ENCODE measurements around the gene FURIN. TPM values are rescaled to one million over a fixed set of nuclear protein-coding genes. Genes with fewer than 3 reads are reported as not detected.
A peak's percentile ranks its signal among the peaks of the same experiment; 100 is the strongest.

FURIN gene
- total and polyA plus RNA-seq, 9 of the 15 experiments (the other 6 are each of a cell fraction or from before 2014, with no cell fraction given), result 0.92 to 99.9 (median 34.8) TPM

DNA sequence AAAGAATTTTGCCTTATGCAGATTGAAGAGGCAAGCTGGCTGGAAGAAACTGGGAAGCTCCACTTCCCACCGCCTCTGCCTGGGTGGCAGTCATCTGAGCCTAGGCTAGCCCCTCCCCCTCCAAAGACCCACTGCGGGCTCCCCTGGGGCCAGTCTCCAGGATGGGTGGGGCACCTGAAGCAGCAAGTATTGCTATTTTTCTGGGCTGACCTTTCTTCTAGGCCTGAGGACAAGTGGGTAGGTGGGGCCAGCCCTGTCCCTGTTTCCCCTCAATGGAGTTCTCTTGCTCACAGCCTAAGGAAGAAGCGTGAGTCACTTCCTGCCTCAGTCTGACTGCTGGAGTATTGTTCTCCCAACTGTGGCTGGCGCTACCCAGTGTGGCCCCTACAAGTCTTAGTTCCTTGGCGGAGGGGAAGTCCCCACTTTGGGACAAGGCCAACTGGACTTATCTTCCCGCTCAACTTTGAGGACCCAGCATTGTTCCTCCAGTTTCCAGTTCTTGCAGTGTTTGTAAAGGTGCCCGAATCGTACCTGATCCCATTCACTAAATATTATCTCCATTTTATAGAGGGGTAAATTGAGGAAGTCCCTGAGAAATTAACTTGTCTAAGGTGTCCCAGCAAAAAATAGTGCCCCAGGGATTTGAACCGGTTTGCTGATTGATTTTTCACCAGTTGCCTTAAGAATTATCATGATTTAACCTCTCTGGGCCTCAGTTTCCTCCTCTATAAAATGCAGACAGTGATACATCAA, 1.4 kb downstream of the FURIN start (continued):
- 0 out of 2 replicates have a peak, but pooled peaks have one; percentile 52 for TF ChIP-seq ZNF583 (CRISPR knock-in tag; IDR thresholded peaks at IDR 0.05)
- TF ChIP-seq, protein P1, sequence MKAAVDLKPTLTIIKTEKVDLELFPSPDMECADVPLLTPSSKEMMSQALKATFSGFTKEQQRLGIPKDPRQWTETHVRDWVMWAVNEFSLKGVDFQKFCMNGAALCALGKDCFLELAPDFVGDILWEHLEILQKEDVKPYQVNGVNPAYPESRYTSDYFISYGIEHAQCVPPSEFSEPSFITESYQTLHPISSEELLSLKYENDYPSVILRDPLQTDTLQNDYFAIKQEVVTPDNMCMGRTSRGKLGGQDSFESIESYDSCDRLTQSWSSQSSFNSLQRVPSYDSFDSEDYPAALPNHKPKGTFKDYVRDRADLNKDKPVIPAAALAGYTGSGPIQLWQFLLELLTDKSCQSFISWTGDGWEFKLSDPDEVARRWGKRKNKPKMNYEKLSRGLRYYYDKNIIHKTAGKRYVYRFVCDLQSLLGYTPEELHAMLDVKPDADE (conservative IDR thresholded peaks at IDR 0.05; ENCODE audit: control insufficient read depth, low read depth, low read length), result no peak
- TF ChIP-seq FOXA1 (IDR thresholded peaks at IDR 0.05; ENCODE audit: borderline replicate concordance), result no peak
- TF ChIP-seq TAF1 (IDR thresholded peaks at IDR 0.05; ENCODE audit: control insufficient read depth, extremely low read depth, insufficient read depth, low read length, severe bottlenecking), result peak; percentile 63
- TF ChIP-seq, protein P2, sequence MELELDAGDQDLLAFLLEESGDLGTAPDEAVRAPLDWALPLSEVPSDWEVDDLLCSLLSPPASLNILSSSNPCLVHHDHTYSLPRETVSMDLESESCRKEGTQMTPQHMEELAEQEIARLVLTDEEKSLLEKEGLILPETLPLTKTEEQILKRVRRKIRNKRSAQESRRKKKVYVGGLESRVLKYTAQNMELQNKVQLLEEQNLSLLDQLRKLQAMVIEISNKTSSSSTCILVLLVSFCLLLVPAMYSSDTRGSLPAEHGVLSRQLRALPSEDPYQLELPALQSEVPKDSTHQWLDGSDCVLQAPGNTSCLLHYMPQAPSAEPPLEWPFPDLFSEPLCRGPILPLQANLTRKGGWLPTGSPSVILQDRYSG (tag; conservative IDR thresholded peaks at IDR 0.05; ENCODE audit: low read depth), result 0 out of 2 replicates have a peak, but pooled peaks have one; percentile 44
- no peak for TF ChIP-seq SRSF7 (optimal IDR thresholded peaks at IDR 0.05; ENCODE audit: low read depth, low read length)
- 0 out of 2 replicates have a peak, but pooled peaks have one; percentile 44 for TF ChIP-seq HNRNPL (IDR thresholded peaks at IDR 0.05; ENCODE audit: low read depth, low read length)
- TF ChIP-seq, protein P3, sequence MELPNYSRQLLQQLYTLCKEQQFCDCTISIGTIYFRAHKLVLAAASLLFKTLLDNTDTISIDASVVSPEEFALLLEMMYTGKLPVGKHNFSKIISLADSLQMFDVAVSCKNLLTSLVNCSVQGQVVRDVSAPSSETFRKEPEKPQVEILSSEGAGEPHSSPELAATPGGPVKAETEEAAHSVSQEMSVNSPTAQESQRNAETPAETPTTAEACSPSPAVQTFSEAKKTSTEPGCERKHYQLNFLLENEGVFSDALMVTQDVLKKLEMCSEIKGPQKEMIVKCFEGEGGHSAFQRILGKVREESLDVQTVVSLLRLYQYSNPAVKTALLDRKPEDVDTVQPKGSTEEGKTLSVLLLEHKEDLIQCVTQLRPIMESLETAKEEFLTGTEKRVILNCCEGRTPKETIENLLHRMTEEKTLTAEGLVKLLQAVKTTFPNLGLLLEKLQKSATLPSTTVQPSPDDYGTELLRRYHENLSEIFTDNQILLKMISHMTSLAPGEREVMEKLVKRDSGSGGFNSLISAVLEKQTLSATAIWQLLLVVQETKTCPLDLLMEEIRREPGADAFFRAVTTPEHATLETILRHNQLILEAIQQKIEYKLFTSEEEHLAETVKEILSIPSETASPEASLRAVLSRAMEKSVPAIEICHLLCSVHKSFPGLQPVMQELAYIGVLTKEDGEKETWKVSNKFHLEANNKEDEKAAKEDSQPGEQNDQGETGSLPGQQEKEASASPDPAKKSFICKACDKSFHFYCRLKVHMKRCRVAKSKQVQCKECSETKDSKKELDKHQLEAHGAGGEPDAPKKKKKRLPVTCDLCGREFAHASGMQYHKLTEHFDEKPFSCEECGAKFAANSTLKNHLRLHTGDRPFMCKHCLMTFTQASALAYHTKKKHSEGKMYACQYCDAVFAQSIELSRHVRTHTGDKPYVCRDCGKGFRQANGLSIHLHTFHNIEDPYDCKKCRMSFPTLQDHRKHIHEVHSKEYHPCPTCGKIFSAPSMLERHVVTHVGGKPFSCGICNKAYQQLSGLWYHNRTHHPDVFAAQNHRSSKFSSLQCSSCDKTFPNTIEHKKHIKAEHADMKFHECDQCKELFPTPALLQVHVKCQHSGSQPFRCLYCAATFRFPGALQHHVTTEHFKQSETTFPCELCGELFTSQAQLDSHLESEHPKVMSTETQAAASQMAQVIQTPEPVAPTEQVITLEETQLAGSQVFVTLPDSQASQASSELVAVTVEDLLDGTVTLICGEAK (IDR thresholded peaks at IDR 0.05), result peak; percentile 39; the same call in 1 of the 2 replicates
- TF ChIP-seq, protein P3 (CRISPR knock-in tag; IDR thresholded peaks at IDR 0.05), result no peak
- TF ChIP-seq CBX1 (IDR thresholded peaks at IDR 0.05; ENCODE audit: low read depth), result no peak
- no peak for TF ChIP-seq ZNF79 (CRISPR knock-in tag; IDR thresholded peaks at IDR 0.05; ENCODE audit: low read depth)
- peak; percentile 54; the same call in 1 of the 2 replicates for TF ChIP-seq POLR2AphosphoS5 (IDR thresholded peaks at IDR 0.05; ENCODE audit: control insufficient read depth, insufficient read depth, low read depth, low read length)

All from K562 (cell line).